ENCODE results near the gene CXXC5. TPM values are rescaled to one million over a fixed set of nuclear protein-coding genes. Genes with fewer than 3 reads are reported as not detected.

The CXXC5 gene
- total RNA-seq, 1 donor from 2014 or later = 1.3 TPM

DNA sequence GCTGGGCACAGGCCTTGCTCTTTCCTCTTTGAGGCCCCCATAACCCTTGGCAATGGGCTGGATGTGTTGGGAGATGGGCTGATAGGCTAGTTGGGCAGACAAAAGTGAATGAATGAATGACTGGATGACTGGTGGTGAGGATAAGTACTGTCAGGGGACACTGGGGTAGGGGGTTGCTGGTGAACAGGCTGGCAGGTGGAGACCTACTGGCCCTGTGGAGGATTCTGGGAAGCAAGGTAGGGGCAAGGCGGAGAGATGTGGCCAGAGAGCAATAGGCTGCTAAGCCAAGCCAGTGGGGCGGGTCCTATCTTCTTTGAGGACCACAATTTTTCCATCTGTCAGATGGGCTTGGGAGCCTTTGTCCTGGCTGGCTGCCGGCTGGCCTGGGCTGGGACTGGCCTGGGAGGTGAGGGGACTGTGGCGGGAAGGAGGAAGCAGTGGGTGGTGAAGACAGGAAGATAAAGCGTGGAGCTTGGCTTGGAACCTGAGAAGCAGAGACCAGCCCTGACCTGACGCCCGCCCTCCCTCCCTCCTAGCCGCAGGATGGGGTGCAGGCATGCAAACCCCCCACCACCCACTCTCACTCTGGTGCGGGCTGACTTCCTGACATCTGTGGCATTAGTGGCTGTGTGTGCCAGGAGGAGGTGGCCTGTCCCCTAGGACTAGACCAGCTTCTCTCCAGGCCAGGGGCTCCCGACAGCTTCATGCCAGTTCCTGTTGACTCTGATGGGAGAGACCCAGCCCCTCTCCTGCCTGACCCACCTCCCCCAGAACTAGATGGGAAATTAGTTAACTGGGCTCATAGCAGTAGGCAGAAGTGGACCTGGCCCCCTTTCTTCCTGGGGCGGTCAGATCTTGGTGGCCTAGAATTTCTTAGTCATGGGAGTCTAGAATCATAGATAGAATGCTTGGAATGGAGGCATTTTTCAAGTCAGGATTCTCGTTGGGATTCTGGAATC is 9.5 kb downstream of the CXXC5 start:
- intact Hi-C loops (cut with micrococcal nuclease) = no loop called here
- Mint-ChIP-seq H3K36me3 (ENCODE audit: low read depth) (no peaks in the 10 kb centered on the region), H3K27me3 (ENCODE audit: low read depth) (peaks cover 8% of the 10 kb centered on the region), H3K4me3 (ENCODE audit: low read depth) (no peak overlapping the region), H3K4me1 (ENCODE audit: low read depth) (peaks cover 4% of the 10 kb centered on the region), H3K27ac (no peak overlapping the region), H3K9me3 (no peaks in the 10 kb centered on the region)
- no peak for DNase-seq (ENCODE audit: low spot score)

DNA sequence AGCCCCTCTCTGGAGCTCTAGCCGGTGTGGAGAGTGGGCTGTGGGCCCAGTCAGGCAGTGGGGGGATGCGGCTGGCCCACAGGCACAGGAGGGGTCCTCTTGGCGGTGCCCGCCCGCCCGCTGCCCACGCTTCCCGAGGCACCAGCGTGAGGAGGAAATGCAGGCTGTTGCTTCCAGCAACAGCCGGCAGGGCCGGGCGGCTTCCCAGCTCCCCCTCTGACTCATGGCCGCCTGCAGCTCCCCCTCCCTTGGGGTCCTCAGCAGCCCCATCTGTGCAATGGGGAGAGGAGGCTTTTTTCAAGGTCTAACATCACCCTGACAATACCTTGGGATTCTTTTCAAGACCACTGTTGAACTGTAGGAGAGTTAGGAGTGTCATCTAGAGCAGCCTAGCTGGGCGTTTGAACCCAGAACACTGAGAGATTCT is 10.4 kb downstream of the CXXC5 start:
- no peaks in the 10 kb centered on the region for H3K36me3 Mint-ChIP-seq (ENCODE audit: low read depth)
- peaks cover 2% of the 10 kb centered on the region for H3K4me1 Mint-ChIP-seq (ENCODE audit: low read depth)
- no peak overlapping the region for H3K27ac Mint-ChIP-seq
- peaks cover 3% of the 10 kb centered on the region for H3K27me3 Mint-ChIP-seq (ENCODE audit: low read depth)
- no peak overlapping the region for H3K4me3 Mint-ChIP-seq (ENCODE audit: low read depth)
- intact Hi-C loops (cut with micrococcal nuclease) = no loop called here
- no peak for DNase-seq (ENCODE audit: low spot score)
- no peaks in the 10 kb centered on the region for H3K9me3 Mint-ChIP-seq

DNA sequence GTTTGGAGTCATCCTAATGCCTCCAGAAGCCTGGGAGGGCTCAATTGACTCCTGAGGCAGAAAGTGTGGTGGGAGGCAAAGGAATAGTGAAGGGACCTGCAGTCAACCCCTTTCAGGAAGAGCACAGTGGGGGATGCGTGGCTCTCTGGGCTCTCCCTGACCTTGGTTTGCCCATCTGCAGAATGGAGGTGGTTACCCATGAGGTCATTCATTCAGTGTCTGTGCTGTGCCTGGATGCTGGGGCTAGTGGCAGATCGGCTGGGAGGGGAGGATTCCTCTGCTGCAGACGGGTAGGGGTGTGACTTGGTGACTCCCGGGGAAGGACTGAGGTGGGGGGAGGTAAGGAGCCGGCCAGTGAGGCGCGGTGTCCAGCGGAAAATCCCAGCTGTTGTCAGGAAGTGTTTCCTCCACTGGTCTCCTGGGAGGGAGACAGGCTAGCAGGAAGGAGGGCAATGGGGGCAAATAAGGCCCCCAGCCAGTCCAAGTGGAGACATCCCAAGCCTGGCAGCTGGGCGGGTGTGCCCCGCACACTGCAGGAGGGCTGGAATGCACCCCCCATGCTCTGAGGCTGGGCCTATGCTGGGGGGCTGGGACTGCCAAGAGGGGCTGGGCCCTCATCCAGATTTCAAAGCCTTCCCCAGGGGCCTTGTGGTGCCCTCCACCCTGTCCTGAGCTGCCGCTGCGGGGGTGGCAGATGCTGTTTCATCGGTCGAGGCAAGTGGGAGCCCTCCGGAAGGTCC is 10.9 kb downstream of the CXXC5 start:
- H3K27me3 Mint-ChIP-seq (ENCODE audit: low read depth) = peaks cover 2% of the 10 kb centered on the region
- no peaks in the 10 kb centered on the region for H3K36me3 Mint-ChIP-seq (ENCODE audit: low read depth)
- no peak overlapping the region for H3K27ac Mint-ChIP-seq
- H3K4me1 Mint-ChIP-seq (ENCODE audit: low read depth) = peaks cover 2% of the 10 kb centered on the region
- intact Hi-C loops (cut with micrococcal nuclease) = no loop called here
- DNase-seq (ENCODE audit: low spot score) = no peak
- no peaks in the 10 kb centered on the region for H3K9me3 Mint-ChIP-seq
- H3K4me3 Mint-ChIP-seq (ENCODE audit: low read depth) = no peak overlapping the region

DNA sequence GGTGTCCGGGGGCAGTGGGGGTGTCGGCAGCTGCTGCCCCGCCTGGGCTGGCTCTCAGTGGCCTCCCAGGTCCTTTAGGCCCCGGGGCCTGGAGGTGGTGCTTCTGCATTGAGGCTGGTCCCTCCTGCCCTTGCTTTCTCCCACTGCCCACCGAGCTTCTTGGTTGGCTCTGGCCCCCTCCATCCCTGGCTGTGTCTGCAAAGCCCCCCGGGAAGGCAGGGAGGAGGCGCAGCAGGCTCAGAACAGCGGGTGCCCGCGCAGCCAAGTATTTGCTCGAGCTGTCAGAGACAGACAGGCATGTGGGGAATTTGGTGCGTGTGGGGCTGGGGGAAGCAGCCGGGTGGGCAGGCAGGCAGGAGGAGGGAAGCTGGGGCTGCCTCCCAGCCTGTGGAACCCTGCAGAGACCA is 11.5 kb downstream of the CXXC5 start:
- Mint-ChIP-seq H3K9me3 (no peaks in the 10 kb centered on the region), H3K36me3 (ENCODE audit: low read depth) (no peaks in the 10 kb centered on the region), H3K27me3 (ENCODE audit: low read depth) (no peaks in the 10 kb centered on the region), H3K27ac (no peak overlapping the region), H3K4me1 (ENCODE audit: low read depth) (peaks cover 5% of the 10 kb centered on the region), H3K4me3 (ENCODE audit: low read depth) (no peak overlapping the region)
- DNase-seq (ENCODE audit: low spot score) = no peak
- intact Hi-C loops (cut with micrococcal nuclease) = no loop called here

DNA sequence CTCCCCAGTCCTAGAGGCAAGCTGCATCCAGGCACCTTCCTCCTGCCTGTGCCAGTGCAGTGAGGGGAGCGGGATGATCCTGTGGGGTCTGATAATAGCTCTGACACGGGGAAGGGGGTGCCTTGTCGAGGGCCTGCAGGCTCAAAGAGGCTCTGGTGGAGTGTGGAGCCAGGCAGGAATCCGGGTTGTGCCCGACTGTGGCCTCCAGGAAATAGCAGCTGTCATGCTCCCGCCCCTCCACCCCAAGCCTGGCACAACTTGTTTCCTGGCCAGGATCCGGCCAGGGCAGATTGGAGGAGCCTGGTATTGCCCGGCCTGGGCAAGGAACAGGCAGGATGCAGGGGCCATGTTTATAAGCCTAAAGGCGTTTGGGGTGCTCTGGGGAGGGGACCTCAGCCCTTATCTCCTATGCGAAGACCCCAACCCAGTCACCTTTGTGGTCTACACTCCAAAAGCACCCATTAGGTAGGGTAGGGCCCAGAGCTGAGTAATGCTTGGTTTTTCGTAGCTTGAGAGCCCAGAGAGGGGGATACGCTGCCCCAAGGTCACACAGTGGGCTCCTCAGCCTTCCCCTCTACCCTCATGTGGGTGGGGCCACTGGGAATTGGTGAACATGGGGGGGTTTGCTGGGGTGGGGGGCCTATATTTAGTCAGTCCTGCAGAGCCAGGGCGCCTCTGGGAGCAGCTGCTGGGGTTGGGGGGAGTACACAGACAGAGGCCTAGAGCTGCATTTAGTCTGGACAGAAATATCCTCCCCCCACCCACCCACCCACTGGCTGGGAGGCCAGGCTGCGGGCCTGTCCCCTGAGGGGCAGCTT is 12.2 kb downstream of the CXXC5 start:
- H3K4me1 Mint-ChIP-seq (ENCODE audit: low read depth) = peaks cover 5% of the 10 kb centered on the region
- no peaks in the 10 kb centered on the region for H3K36me3 Mint-ChIP-seq (ENCODE audit: low read depth)
- H3K4me3 Mint-ChIP-seq (ENCODE audit: low read depth) = no peak overlapping the region
- no peaks in the 10 kb centered on the region for H3K27me3 Mint-ChIP-seq (ENCODE audit: low read depth)
- H3K27ac Mint-ChIP-seq = no peak overlapping the region
- no peak for DNase-seq (ENCODE audit: low spot score)
- no peaks in the 10 kb centered on the region for H3K9me3 Mint-ChIP-seq
- intact Hi-C loops (cut with micrococcal nuclease) = no loop called here

DNA sequence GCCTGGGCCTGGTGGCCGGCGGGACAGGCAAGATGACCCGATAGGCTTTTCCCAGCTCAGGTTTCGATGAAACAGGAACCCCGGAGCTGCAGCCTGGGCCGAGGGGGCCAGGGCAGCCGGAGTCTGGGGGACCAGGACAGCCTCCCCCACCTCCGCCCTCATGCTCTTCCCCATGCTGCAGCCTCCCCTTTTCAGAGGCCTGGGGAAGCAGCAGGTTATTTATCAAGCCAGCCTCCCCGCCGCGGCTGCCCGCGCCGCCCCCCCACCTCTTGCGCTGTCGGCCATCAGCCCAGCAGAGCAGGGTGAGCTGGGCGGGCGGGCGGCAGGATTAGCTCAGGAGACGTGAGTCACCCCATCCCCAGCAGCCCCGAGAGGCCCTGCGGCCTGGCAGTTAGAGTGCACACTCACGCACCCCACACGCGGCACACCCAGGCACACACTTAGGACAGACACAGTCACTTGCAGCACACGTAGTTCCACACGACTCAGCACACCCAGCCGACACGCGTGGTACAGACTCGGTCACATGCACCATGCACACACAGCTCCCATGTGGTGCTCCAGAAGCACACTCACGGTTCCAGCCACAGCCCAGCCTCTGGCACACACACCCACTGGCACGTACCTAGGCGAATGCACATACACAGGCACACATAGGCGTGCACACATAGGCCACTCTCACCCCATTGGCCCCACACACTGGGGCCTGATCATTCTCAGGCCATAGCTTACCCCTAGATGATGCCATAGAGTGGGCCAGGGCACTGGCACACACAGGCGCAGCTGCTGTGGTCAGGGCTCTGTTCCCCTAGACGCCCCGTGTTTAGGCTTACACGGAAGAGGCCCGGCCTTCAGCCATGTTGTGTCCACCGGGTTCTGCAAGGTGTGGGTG is 13.0 kb downstream of the CXXC5 start:
- Mint-ChIP-seq H3K27me3 (ENCODE audit: low read depth) (no peaks in the 10 kb centered on the region), H3K4me1 (ENCODE audit: low read depth) (peaks cover 5% of the 10 kb centered on the region), H3K36me3 (ENCODE audit: low read depth) (no peaks in the 10 kb centered on the region), H3K9me3 (no peaks in the 10 kb centered on the region), H3K27ac (no peak overlapping the region), H3K4me3 (ENCODE audit: low read depth) (no peak overlapping the region)
- intact Hi-C loops (cut with micrococcal nuclease) = no loop called here
- no peak for DNase-seq (ENCODE audit: low spot score)

DNA sequence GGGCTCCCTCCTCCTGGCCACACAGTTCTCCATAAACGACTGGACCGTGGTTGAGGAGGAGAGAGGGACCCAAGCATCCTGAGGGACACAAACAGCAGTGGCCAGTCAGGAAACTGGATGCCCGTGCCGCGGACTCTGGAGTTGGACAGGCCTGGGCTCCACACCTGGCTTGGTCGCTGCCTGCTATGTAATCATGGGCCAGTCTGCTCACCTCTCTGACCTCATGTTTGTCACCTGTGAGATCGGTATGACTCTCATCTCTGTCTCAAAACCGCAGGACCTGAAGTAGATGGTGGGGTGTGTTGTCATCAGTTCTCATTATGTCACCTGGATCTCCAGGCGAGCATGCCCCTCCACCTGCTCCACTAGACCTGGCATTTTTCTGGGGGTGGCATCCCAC is 14.5 kb downstream of the CXXC5 start:
- intact Hi-C loops (cut with micrococcal nuclease) = no loop called here
- Mint-ChIP-seq H3K4me1 (ENCODE audit: low read depth) (peaks cover 14% of the 10 kb centered on the region), H3K4me3 (ENCODE audit: low read depth) (no peak overlapping the region), H3K36me3 (ENCODE audit: low read depth) (no peaks in the 10 kb centered on the region), H3K9me3 (no peaks in the 10 kb centered on the region), H3K27ac (no peak overlapping the region), H3K27me3 (ENCODE audit: low read depth) (no peaks in the 10 kb centered on the region)
- no peak for DNase-seq (ENCODE audit: low spot score)

DNA sequence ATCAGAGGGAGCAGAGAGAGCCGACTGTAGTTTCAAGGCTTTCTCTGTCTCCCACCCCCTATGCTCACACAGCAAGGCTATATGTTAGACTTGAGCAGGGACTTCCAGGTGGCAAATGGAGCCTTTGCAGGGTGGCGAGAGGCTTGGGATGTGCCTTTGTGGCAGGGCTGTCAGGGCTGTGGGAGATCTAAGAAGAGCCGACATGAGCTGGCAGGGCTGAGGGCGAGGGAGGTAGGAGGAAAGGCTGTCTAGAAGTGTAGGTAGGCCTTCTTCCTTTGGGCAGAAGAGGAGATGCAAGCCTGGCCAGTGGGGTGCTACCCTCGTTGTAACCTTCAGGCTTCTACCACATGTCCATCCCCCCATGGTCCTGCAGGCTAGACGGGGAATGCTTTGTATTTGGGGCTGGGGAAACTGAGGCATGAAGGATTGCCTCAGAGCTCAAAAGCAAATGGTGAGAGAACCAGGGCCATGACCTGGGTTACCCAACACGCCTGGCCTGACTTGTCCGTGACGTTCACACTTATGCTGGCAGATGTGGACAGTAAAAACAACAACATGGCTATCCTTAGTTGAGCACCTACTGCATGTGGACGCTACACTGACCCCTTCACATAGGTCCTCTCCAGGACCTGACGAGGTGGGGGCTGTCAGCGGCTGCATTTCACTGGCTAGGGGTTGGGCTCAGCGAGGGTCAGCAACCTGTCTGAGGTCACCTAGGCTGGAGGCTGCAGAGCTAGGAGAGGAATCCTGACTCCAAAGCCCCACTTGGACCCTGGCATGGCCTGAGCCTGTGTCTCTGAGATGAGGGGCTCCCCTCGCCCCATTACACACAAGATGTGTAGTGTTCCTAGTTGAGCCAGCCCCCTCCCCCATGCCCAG is 15.3 kb downstream of the CXXC5 start:
- Mint-ChIP-seq H3K9me3 (no peaks in the 10 kb centered on the region), H3K36me3 (ENCODE audit: low read depth) (no peaks in the 10 kb centered on the region), H3K4me3 (ENCODE audit: low read depth) (no peak overlapping the region), H3K27ac (no peak overlapping the region), H3K4me1 (ENCODE audit: low read depth) (peaks cover 16% of the 10 kb centered on the region), H3K27me3 (ENCODE audit: low read depth) (no peaks in the 10 kb centered on the region)
- DNase-seq (ENCODE audit: low spot score) = no peak
- intact Hi-C loops (cut with micrococcal nuclease) = no loop called here

DNA sequence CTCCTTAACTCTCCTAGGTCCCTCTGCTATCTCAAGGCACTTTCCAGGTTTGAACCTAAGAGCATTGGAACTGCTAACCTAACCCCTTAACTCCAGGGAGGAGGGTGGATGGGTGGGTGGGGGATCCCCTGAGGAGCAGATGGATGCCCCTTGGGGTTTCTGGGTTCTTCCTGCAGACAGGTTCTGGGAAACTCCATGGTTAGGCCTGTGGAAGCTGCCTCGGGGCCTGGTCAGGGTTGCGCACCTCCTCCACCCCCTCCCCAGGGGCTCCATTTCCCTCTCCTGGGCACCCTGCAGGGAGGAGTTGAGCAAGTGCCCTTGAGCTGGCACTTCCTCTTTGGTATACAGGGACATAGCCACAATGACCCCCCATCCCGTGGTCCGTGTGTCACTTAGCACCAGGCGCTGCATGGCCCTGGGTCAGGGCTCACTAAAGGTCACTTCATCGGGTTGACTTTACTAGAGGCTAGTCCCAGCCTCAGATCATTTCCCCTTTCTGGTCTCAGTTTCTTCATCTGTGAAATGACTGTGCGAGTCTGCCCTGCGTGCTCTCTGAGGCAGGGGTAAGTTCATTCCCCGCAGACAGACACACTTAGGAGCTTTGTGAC is 16.0 kb downstream of the CXXC5 start:
- Mint-ChIP-seq H3K4me3 (ENCODE audit: low read depth) (no peak overlapping the region), H3K27ac (no peak overlapping the region)

DNA sequence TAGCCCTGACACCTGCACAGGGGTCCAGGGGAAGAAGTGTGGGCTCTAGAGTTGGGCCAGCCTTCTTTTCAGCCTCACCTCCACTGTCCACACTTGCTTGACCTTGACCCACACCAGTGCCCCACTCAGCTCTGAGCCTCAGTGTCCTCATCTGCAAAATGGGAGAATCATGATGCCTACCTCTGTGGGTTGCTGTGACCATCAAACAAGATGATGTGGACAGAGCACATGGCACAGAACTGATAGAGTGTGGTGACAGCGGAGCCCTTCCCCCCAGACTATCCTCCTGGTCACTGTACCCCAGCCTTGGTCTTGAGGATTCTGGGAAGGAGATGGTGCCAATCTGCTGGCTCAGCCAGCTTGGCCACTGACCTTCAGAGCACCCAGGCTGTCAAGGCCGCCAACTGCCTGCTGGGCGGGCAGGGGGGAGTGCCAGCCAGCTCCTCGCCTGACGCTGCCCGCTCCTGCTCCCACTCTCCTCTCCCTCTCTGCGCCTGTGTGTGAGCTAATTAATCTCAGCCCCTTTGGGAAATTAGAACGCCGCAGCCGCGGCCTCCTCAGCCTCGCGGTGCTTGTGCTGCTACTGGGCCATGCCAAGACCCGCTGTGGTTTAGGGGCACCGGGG is 16.7 kb downstream of the CXXC5 start:
- no peak for DNase-seq (ENCODE audit: low spot score)
- Mint-ChIP-seq H3K4me3 (ENCODE audit: low read depth) (no peak overlapping the region), H3K27ac (no peak overlapping the region), H3K27me3 (ENCODE audit: low read depth) (peaks cover 3% of the 10 kb centered on the region), H3K36me3 (ENCODE audit: low read depth) (no peaks in the 10 kb centered on the region), H3K9me3 (no peaks in the 10 kb centered on the region), H3K4me1 (ENCODE audit: low read depth) (peaks cover 19% of the 10 kb centered on the region)
- intact Hi-C loops (cut with micrococcal nuclease) = no loop called here

More for the DNA sequence above, 16.0 kb downstream of the CXXC5 start:
- Mint-ChIP-seq H3K9me3 (no peaks in the 10 kb centered on the region), H3K36me3 (ENCODE audit: low read depth) (no peaks in the 10 kb centered on the region), H3K27me3 (ENCODE audit: low read depth) (no peaks in the 10 kb centered on the region), H3K4me1 (ENCODE audit: low read depth) (peaks cover 16% of the 10 kb centered on the region)
- intact Hi-C loops (cut with micrococcal nuclease) = no loop called here
- DNase-seq (ENCODE audit: low spot score) = no peak

DNA sequence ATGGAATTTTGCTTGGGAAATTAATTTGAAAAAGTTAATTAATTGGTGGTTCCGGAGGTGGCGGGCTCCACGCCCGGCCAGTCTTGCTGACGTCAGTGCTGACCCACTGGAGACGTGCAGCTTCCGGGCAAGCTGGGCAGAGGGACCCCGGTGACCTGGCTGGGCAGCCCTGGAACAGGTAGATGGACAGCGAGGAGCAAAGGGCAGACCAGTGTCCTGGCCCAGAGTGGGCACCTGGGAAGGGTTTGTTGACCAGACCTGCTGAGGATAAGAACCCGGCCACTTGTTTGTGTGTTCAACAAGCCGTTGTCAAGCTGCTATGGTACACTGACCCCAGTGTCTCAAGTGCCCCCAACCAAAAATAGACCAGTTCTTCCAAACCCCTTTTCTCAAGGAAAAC is 17.5 kb downstream of the CXXC5 start:
- Mint-ChIP-seq H3K27ac (no peak overlapping the region), H3K36me3 (ENCODE audit: low read depth) (no peaks in the 10 kb centered on the region), H3K4me1 (ENCODE audit: low read depth) (peaks cover 25% of the 10 kb centered on the region), H3K4me3 (ENCODE audit: low read depth) (no peak overlapping the region), H3K9me3 (no peaks in the 10 kb centered on the region), H3K27me3 (ENCODE audit: low read depth) (peaks cover 5% of the 10 kb centered on the region)
- intact Hi-C loops (cut with micrococcal nuclease) = no loop called here
- DNase-seq (ENCODE audit: low spot score) = no peak
